AG04449 (cell line): Measurements from ENCODE around the gene SUN3.

Source experiments
- CTCF ChIA-PET: fragments of 350-600 bp; formaldehyde crosslinking; extraction: SDS; loops from one replicate; lab custom pipeline; 2021; ENCODE audit warnings: antibody characterized with exemption; lab: Yijun Ruan, JAX
- POLR2A ChIA-PET: fragments of 400-600, 350-600 bp; formaldehyde crosslinking; extraction: SDS; loops from one replicate; lab custom pipeline; 2020; ENCODE audit warnings: antibody characterized with exemption, inconsistent platforms; lab: Yijun Ruan, JAX
- DNase-seq: peaks from one replicate; pipeline ENCODE4 v3.0.0-alpha.2; 2010; ENCODE audit warnings: low read depth, low spot score
- H3K4me3 ChIP-seq: 2 replicates; pipeline ENCODE4 v1.5.1; 2011; ENCODE audit warnings: low read depth, mild to moderate bottlenecking, control low read depth, low read length
- TF ChIP-seq, protein P1 (sequence below): IDR thresholded peaks from one replicate; pipeline ENCODE4 v1.5.1; 2011; ENCODE audit warnings: mild to moderate bottlenecking, moderate library complexity, low read length, control low read depth, inconsistent platforms; ENCODE audit not compliant: insufficient read depth; ENCODE audit errors: missing control alignments

Gene SUN3

DNA sequence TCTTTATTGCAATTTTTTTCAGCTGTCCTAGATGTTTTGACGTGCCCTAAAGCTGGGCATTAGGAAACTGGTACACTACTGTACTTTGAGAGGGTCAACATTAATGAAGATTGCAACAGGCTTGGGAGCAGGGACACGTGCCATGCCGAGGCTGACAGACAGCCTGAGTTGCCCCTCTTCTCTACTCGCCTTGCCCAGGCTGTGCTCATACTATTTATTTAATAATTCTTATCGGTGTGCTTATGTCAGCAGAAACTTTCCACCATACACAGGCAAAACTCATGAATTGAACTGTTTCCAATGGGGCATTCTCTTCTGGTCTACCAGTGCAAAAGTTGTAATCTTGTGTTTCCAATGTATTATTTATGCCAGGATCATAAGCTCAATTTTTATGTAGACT lies 30.8 kb upstream of the SUN3 start:
- CTCF ChIA-PET: interaction anchor here (0.8 to 0.9 kb wide), 2 partner anchors 11 to 95 kb away, joined by 3 read pairs; no protein-coding TSS in a partner anchor
- no peak overlapping the region for H3K4me3 ChIP-seq
- TF ChIP-seq, protein P1, sequence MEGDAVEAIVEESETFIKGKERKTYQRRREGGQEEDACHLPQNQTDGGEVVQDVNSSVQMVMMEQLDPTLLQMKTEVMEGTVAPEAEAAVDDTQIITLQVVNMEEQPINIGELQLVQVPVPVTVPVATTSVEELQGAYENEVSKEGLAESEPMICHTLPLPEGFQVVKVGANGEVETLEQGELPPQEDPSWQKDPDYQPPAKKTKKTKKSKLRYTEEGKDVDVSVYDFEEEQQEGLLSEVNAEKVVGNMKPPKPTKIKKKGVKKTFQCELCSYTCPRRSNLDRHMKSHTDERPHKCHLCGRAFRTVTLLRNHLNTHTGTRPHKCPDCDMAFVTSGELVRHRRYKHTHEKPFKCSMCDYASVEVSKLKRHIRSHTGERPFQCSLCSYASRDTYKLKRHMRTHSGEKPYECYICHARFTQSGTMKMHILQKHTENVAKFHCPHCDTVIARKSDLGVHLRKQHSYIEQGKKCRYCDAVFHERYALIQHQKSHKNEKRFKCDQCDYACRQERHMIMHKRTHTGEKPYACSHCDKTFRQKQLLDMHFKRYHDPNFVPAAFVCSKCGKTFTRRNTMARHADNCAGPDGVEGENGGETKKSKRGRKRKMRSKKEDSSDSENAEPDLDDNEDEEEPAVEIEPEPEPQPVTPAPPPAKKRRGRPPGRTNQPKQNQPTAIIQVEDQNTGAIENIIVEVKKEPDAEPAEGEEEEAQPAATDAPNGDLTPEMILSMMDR: no peak
- DNase-seq: no peak
- POLR2A ChIA-PET: no interaction called here

DNA sequence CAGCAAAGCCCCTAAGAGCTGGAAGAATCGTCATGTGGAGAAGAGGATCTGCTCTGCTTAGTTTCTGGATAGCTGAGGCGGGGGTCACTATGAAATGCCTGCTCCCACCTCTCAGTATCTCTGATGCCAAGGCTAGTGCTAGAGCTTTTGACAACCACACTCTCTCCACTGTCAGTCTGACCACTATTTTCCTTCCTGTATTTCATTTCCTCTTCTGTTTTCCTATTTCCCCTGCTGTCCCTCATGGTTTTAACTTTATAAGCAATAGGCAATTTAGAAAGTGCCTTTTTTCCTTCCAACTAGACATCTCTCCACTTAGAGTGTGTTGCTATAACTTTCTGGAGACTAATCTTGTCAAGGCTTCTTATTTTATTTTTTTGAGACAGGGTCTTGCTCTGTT lies 30.1 kb upstream of the SUN3 start:
- no peak overlapping the region for H3K4me3 ChIP-seq
- TF ChIP-seq, protein P1: no peak
- DNase-seq: no peak
- CTCF ChIA-PET: no interaction called here
- POLR2A ChIA-PET: no interaction called here

DNA sequence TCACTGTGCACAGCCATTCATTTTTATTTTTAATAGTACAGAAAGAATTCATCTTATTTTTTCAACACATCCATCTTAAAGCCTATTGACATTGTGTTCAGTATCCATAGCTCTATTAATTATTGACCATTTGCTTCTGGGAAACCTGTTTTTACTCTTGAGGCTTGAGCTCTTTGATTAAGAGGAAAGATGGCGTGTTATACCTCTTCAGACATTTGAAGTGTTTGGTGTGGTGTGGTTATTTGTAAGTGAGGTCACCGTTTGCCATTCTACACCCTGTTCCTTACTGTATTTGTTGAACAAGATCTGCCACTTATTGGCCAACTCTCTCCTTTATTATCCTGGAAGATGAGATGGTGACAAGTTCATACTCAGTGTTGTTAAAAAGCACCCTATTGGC lies 24.8 kb upstream of the SUN3 start:
- TF ChIP-seq, protein P1: no peak
- POLR2A ChIA-PET: no interaction called here
- DNase-seq: no peak
- H3K4me3 ChIP-seq: no peak overlapping the region
- CTCF ChIA-PET: no interaction called here

DNA sequence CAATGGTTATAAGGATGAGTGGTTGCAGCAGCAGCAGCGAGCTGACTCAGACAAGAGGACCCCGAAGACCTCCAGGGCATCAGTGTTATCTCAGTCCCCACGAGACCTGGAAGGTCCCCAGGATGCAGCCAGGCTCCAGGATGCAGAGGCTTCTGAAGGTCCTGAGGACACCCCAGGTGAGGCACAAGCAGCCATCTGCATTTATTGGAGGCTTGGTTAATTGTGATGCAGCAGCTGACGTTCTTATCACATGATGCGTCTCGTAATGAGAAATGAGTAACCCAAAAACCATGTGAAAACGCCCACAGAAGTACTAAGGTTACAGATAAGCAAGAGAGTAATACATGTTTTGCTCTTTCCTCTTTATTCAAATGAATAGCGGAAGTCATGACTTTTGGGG lies 23.8 kb upstream of the SUN3 start:
- no peak for DNase-seq
- TF ChIP-seq, protein P1: no peak
- ChIA-PET POLR2A (no interaction called here), CTCF (interaction anchor here (0.9 kb wide), 1 partner anchor 34 kb away, joined by 3 read pairs; no protein-coding TSS in a partner anchor)
- H3K4me3 ChIP-seq: no peak overlapping the region

DNA sequence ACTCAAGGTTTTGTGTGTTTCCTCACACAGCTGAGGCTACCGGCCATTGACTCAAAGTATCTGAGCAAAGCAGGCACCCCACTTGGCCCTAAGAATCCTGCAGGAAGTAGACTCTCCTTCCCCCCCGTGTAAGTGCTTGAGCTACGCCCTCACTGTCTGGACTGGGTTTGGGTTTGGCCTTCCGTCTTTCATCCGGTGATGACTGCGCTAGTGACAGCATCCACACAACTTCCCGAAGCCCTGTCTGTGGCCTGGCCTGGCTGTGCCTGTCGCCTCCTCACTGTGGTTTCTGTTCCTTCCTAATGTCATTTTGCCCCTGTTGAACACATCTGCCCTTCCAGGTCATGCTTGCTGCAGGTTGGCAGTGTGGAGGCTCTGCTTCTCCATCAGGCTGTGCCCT lies 20.9 kb upstream of the SUN3 start:
- no peak for DNase-seq
- ChIA-PET CTCF (interaction anchor here (0.7 kb wide), 1 partner anchor 61 kb away, joined by 3 read pairs; no protein-coding TSS in a partner anchor), POLR2A (no interaction called here)
- H3K4me3 ChIP-seq: no peak overlapping the region
- TF ChIP-seq, protein P1: no peak

DNA sequence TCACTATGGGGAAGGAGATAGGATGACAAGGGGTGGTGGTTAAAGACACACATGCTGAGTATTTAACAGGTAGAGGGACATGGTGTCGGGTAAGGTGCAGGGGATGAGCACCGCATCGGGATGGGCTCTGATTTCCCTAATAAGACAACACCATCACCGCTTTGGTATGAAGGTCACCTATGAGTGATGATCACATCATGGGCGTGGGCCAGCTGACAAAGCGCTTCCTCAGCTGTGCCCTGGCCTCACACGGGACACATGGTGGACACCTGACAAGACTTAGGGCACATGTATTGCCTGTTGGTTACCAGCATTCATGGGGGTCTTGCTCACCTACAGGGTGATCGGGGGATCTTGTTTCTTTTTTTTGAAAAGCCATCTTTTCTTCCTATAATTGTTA lies 19.2 kb upstream of the SUN3 start:
- POLR2A ChIA-PET: no interaction called here
- TF ChIP-seq, protein P1: no peak
- DNase-seq: no peak
- H3K4me3 ChIP-seq: no peak overlapping the region
- CTCF ChIA-PET: interaction anchor here (0.8 to 1.6 kb wide), 2 partner anchors 12 to 62 kb away, joined by 3 to 7 read pairs; no protein-coding TSS in a partner anchor
